Activated naive CD4-positive, alpha-beta T cell treated with anti-CD3 and anti-CD28 coated beads for 36 hours (primary cell): ENCODE measurements around the gene DIS3L2. TPM values are rescaled to one million over a fixed set of nuclear protein-coding genes. Genes with fewer than 3 reads are reported as not detected.
"Not testable (repeated sequence)": the region's sequence is repeated elsewhere in the genome, so short reads cannot be mapped to it uniquely, and the experiment has no call there.

Experiments used
- CTCF ChIA-PET: fragments of 350-600 bp; sonication (Branson Sonifier 250); formaldehyde crosslinking; loops from one replicate; lab custom pipeline; 2021; ENCODE audit warnings: antibody characterized with exemption; lab: Charles Lee
- DNase-seq: peaks from one replicate; pipeline ENCODE4 v3.0.0-alpha.2; 2020
- H3K27ac Mint-ChIP-seq: one replicate; pipeline ENCODE4 v1.8.0; 2021; ENCODE audit warnings: mild to moderate bottlenecking, mixed read lengths
- H3K27me3 Mint-ChIP-seq: one replicate; pipeline ENCODE4 v1.8.0; 2021; ENCODE audit warnings: low read depth, mixed read lengths
- H3K36me3 Mint-ChIP-seq: one replicate; pipeline ENCODE4 v1.8.0; 2021; ENCODE audit warnings: low read depth, mixed read lengths
- H3K4me1 Mint-ChIP-seq: one replicate; pipeline ENCODE4 v1.8.0; 2021; ENCODE audit warnings: low read depth, mixed read lengths
- H3K4me3 Mint-ChIP-seq: one replicate; pipeline ENCODE4 v1.8.0; 2021; ENCODE audit warnings: mild to moderate bottlenecking, moderate library complexity, mixed read lengths
- H3K9me3 Mint-ChIP-seq: one replicate; pipeline ENCODE4 v1.8.0; 2021; ENCODE audit warnings: mixed read lengths
- intact Hi-C: fragments of 100-400 bp; cut with micrococcal nuclease; formaldehyde crosslinking; loops from one replicate; pipeline ENCODE4 v1.15.1; 2023
- total RNA-seq, 2 experiments: library from RNA; stranded (reverse); gene quantifications; one replicate each; pipeline ENCODE4 v1.2.3, GENCODE V29; 2021

Gene DIS3L2
- total RNA-seq, 2 experiments from 2014 or later, result 32.4 to 35.3 TPM

GRCh38 chr2:232353096-232353495 lies 391.6 kb downstream of the DIS3L2 start:
- no peaks in the 10 kb centered on the region for H3K36me3 Mint-ChIP-seq
- H3K9me3 Mint-ChIP-seq, result peaks cover 4% of the 10 kb centered on the region
- intact Hi-C loops, result no loop called here
- H3K4me3 Mint-ChIP-seq, result no peak overlapping the region
- CTCF ChIA-PET, result no interaction called here
- no peak overlapping the region for H3K27ac Mint-ChIP-seq
- peak; percentile 1 for DNase-seq
- H3K4me1 Mint-ChIP-seq, result peaks cover 9% of the 10 kb centered on the region
- H3K27me3 Mint-ChIP-seq, result peaks cover 15% of the 10 kb centered on the region

- Mint-ChIP-seq H3K9me3 (peaks cover 2% of the 10 kb centered on the region), H3K36me3 (no peaks in the 10 kb centered on the region), H3K4me1 (peaks cover 9% of the 10 kb centered on the region), H3K27ac (no peak overlapping the region), H3K4me3 (no peak overlapping the region), H3K27me3 (peaks cover 15% of the 10 kb centered on the region)
- CTCF ChIA-PET, result interaction anchor here (0.8 kb wide), 1 partner anchor 454 kb away, joined by 4 read pairs; no protein-coding TSS in a partner anchor
- DNase-seq, result peak; percentile 0
- intact Hi-C loops, result no loop called here
Measured at GRCh38 chr2:232353660-232354059, 392.1 kb downstream of the DIS3L2 start.

- Mint-ChIP-seq H3K27ac (no peak overlapping the region), H3K9me3 (peaks cover 2% of the 10 kb centered on the region), H3K4me1 (peaks cover 9% of the 10 kb centered on the region), H3K27me3 (peaks cover 15% of the 10 kb centered on the region), H3K4me3 (no peak overlapping the region), H3K36me3 (no peaks in the 10 kb centered on the region)
- DNase-seq, result peak; percentile 1
- CTCF ChIA-PET, result interaction anchor here (0.8 kb wide), 1 partner anchor 454 kb away, joined by 4 read pairs; no protein-coding TSS in a partner anchor
- intact Hi-C loops, result no loop called here
Measured at GRCh38 chr2:232354069-232354468, 392.6 kb downstream of the DIS3L2 start.

- no peak for DNase-seq
- CTCF ChIA-PET, result interaction anchor here (3.0 kb wide), 1 partner anchor 83 kb away, joined by 10 read pairs; no protein-coding TSS in a partner anchor
- intact Hi-C loops, result no loop called here
- Mint-ChIP-seq H3K9me3 (peaks cover 2% of the 10 kb centered on the region), H3K4me3 (no peak overlapping the region), H3K27ac (no peak overlapping the region), H3K27me3 (no peaks in the 10 kb centered on the region), H3K4me1 (peaks cover 24% of the 10 kb centered on the region), H3K36me3 (no peaks in the 10 kb centered on the region)
Measured at GRCh38 chr2:232361646-232362045, 400.1 kb downstream of the DIS3L2 start.

- intact Hi-C loops, result no loop called here
- no peaks in the 10 kb centered on the region for H3K9me3 Mint-ChIP-seq
- no peak overlapping the region for H3K4me3 Mint-ChIP-seq
- H3K27ac Mint-ChIP-seq, result no peak overlapping the region
- no peaks in the 10 kb centered on the region for H3K27me3 Mint-ChIP-seq
- no peaks in the 10 kb centered on the region for H3K36me3 Mint-ChIP-seq
- CTCF ChIA-PET, result interaction anchor here (1.1 to 3.0 kb wide), 3 partner anchors 10 to 462 kb away, joined by 3 to 10 read pairs (median 5); no protein-coding TSS in a partner anchor
- peaks cover 24% of the 10 kb centered on the region for H3K4me1 Mint-ChIP-seq
- DNase-seq, result no peak
Measured at GRCh38 chr2:232362174-232362900, 400.8 kb downstream of the DIS3L2 start.

- H3K9me3 Mint-ChIP-seq, DNase-seq, H3K27me3 Mint-ChIP-seq, H3K36me3 Mint-ChIP-seq, intact Hi-C loops: not testable (repeated sequence)
- peak overlapping the region; percentile 63 for H3K4me3 Mint-ChIP-seq
- H3K27ac Mint-ChIP-seq, result peak overlapping the region; percentile 53
- CTCF ChIA-PET, result interaction anchor here (0.5 to 3.0 kb wide), 6 partner anchors 10 to 462 kb away, joined by 3 to 10 read pairs (median 3); no protein-coding TSS in a partner anchor
- H3K4me1 Mint-ChIP-seq, result peaks cover 24% of the 10 kb centered on the region
Measured at GRCh38 chr2:232363064-232363783, 401.7 kb downstream of the DIS3L2 start.

GRCh38 chr2:232363784-232364615 lies 402.5 kb downstream of the DIS3L2 start:
- Mint-ChIP-seq H3K4me1 (peaks cover 24% of the 10 kb centered on the region), H3K27me3 (no peaks in the 10 kb centered on the region), H3K36me3 (no peaks in the 10 kb centered on the region), H3K27ac (peak overlapping the region; percentile 53), H3K4me3 (peak overlapping the region; percentile 63), H3K9me3 (no peaks in the 10 kb centered on the region)
- intact Hi-C loops, result no loop called here
- CTCF ChIA-PET, result interaction anchor here (0.6 to 3.0 kb wide), 7 partner anchors 9 to 463 kb away, joined by 3 to 10 read pairs (median 3); no protein-coding TSS in a partner anchor
- DNase-seq, result peak; percentile 47

- H3K36me3 Mint-ChIP-seq, intact Hi-C loops, H3K27me3 Mint-ChIP-seq, H3K27ac Mint-ChIP-seq, H3K9me3 Mint-ChIP-seq, H3K4me3 Mint-ChIP-seq: not testable (repeated sequence)
- CTCF ChIA-PET, result interaction anchor here (0.6 to 3.0 kb wide), 4 partner anchors 30 to 464 kb away, joined by 3 to 10 read pairs (median 3); no protein-coding TSS in a partner anchor
- peak; percentile 4 for DNase-seq
- H3K4me1 Mint-ChIP-seq, result peaks cover 24% of the 10 kb centered on the region
Measured at GRCh38 chr2:232364806-232365594, 403.5 kb downstream of the DIS3L2 start.

- CTCF ChIA-PET, result interaction anchor here (1.4 kb wide), 1 partner anchor 25 kb away, joined by 4 read pairs; no protein-coding TSS in a partner anchor
- Mint-ChIP-seq H3K27me3 (no peaks in the 10 kb centered on the region), H3K27ac (no peak overlapping the region), H3K9me3 (no peaks in the 10 kb centered on the region), H3K36me3 (no peaks in the 10 kb centered on the region), H3K4me3 (no peak overlapping the region), H3K4me1 (peaks cover 24% of the 10 kb centered on the region)
- DNase-seq, result peak; percentile 23
- intact Hi-C loops, result no loop called here
Measured at GRCh38 chr2:232365621-232366321, 404.3 kb downstream of the DIS3L2 start.

- H3K9me3 Mint-ChIP-seq, intact Hi-C loops, H3K27me3 Mint-ChIP-seq, H3K4me3 Mint-ChIP-seq, H3K27ac Mint-ChIP-seq, H3K36me3 Mint-ChIP-seq: not testable (repeated sequence)
- CTCF ChIA-PET, result interaction anchor here (1.4 kb wide), 1 partner anchor 25 kb away, joined by 4 read pairs; no protein-coding TSS in a partner anchor
- peak; percentile 0 for DNase-seq
- H3K4me1 Mint-ChIP-seq, result peaks cover 24% of the 10 kb centered on the region
Measured at GRCh38 chr2:232366461-232366860, 404.9 kb downstream of the DIS3L2 start.

GRCh38 chr2:232367016-232367415 lies 405.5 kb downstream of the DIS3L2 start:
- no peaks in the 10 kb centered on the region for H3K36me3 Mint-ChIP-seq
- H3K4me3 Mint-ChIP-seq, result no peak overlapping the region
- CTCF ChIA-PET, result interaction anchor here (1.4 kb wide), 1 partner anchor 26 kb away, joined by 4 read pairs; no protein-coding TSS in a partner anchor
- no peak overlapping the region for H3K27ac Mint-ChIP-seq
- intact Hi-C loops, result no loop called here
- DNase-seq, result no peak
- H3K9me3 Mint-ChIP-seq, result no peaks in the 10 kb centered on the region
- H3K27me3 Mint-ChIP-seq, result no peaks in the 10 kb centered on the region
- H3K4me1 Mint-ChIP-seq, result peaks cover 24% of the 10 kb centered on the region
